IPS DF 6.9 (cell line): Measurements from ENCODE around the gene TSPAN4.

Experiments used
- DNase-seq: peaks from one replicate; pipeline ENCODE4 v3.0.0-alpha.2; 2013; ENCODE audit warnings: low read depth, low spot score
- H3K27ac ChIP-seq: one replicate; pipeline ENCODE4 v1.5.1; 2013; ENCODE audit warnings: low read length, control low read depth
- H3K27me3 ChIP-seq: 2 replicates; pipeline ENCODE4 v1.6.1; 2013; ENCODE audit warnings: mild to moderate bottlenecking, low read length; ENCODE audit not compliant: control insufficient read depth, insufficient read depth
- H3K36me3 ChIP-seq: 2 replicates; pipeline ENCODE4 v1.6.1; 2013; ENCODE audit warnings: low read length; ENCODE audit not compliant: control insufficient read depth, insufficient read depth
- H3K4me1 ChIP-seq: 2 replicates; pipeline ENCODE4 v1.6.1; 2013; ENCODE audit warnings: low read length; ENCODE audit not compliant: control insufficient read depth, insufficient read depth
- H3K4me3 ChIP-seq: 2 replicates; pipeline ENCODE4 v1.5.1; 2013; ENCODE audit warnings: mild to moderate bottlenecking, low read length
- H3K9me3 ChIP-seq: 2 replicates; pipeline ENCODE4 v1.6.1; 2013; ENCODE audit warnings: low read length, inconsistent platforms; ENCODE audit not compliant: control insufficient read depth, insufficient read depth
- WGBS: extraction: QIAGEN DNeasy Blood & Tissue Kit; methylation state at CpG from one replicate; pipeline ENCODE4 v1.1.7; 2013; ENCODE audit warnings: mixed read lengths, missing lambda C conversion rate; ENCODE audit not compliant: insufficient read length, insufficient coverage; 5-methylcytosine and 5-hydroxymethylcytosine counted together

The TSPAN4 gene

GRCh38 chr11:890794-891540, 48.3 kb downstream of the TSPAN4 start:
- Histone ChIP-seq H3K4me3 (no peak overlapping the region), H3K4me1 (0 out of 2 replicates have a peak, but pooled peaks cover 1% of the 10 kb centered on the region), H3K27ac (no peak overlapping the region), H3K36me3 (peaks cover 13% of the 10 kb centered on the region; the same call in 1 of the 2 replicates), H3K27me3 (no peaks in the 10 kb centered on the region), H3K9me3 (no peaks in the 10 kb centered on the region)
- no CpG with 5 or more reads among the region's 27 CpGs for WGBS
- no peak for DNase-seq

- DNase-seq, result no peak
- no CpG with 5 or more reads among the region's 13 CpGs for WGBS
- Histone ChIP-seq H3K36me3 (peaks cover 14% of the 10 kb centered on the region), H3K27me3 (no peaks in the 10 kb centered on the region), H3K9me3 (no peaks in the 10 kb centered on the region), H3K4me3 (no peak overlapping the region), H3K4me1 (0 out of 2 replicates have a peak, but pooled peaks cover 1% of the 10 kb centered on the region), H3K27ac (no peak overlapping the region)
These were observed 50.5 kb downstream of the TSPAN4 start for GRCh38 chr11:893008-893654.

- Histone ChIP-seq H3K9me3 (no peaks in the 10 kb centered on the region), H3K27ac (no peak overlapping the region), H3K4me3 (no peak overlapping the region), H3K27me3 (no peaks in the 10 kb centered on the region), H3K4me1 (0 out of 2 replicates have a peak, but pooled peaks cover 1% of the 10 kb centered on the region), H3K36me3 (peaks cover 14% of the 10 kb centered on the region)
- no CpG with 5 or more reads among the region's 12 CpGs for WGBS
- no peak for DNase-seq
These were observed 52.0 kb downstream of the TSPAN4 start for GRCh38 chr11:894575-895201.

GRCh38 chr11:895331-896110, 52.9 kb downstream of the TSPAN4 start:
- H3K36me3 ChIP-seq, result peaks cover 23% of the 10 kb centered on the region
- H3K4me1 ChIP-seq, result 0 out of 2 replicates have a peak, but pooled peaks cover 1% of the 10 kb centered on the region
- H3K27ac ChIP-seq, result no peak overlapping the region
- no peaks in the 10 kb centered on the region for H3K9me3 ChIP-seq
- no peaks in the 10 kb centered on the region for H3K27me3 ChIP-seq
- no CpG with 5 or more reads among the region's 26 CpGs for WGBS
- no peak overlapping the region for H3K4me3 ChIP-seq
- no peak for DNase-seq

GRCh38 chr11:897253-898142, 54.8 kb downstream of the TSPAN4 start:
- WGBS, result no CpG with 5 or more reads among the region's 17 CpGs
- DNase-seq, result no peak
- 0 out of 2 replicates have a peak, but pooled peaks cover 1% of the 10 kb centered on the region for H3K4me1 ChIP-seq
- peaks cover 42% of the 10 kb centered on the region for H3K36me3 ChIP-seq
- H3K27ac ChIP-seq, result no peak overlapping the region
- no peak overlapping the region for H3K4me3 ChIP-seq
- H3K27me3 ChIP-seq, result no peaks in the 10 kb centered on the region
- H3K9me3 ChIP-seq, result no peaks in the 10 kb centered on the region

- no CpG with 5 or more reads among the region's 10 CpGs for WGBS
- H3K36me3 ChIP-seq, result peaks cover 48% of the 10 kb centered on the region
These were observed 55.5 kb downstream of the TSPAN4 start for GRCh38 chr11:898143-898511.

GRCh38 chr11:898540-899190, 56.0 kb downstream of the TSPAN4 start:
- H3K9me3 ChIP-seq, result no peaks in the 10 kb centered on the region
- no CpG with 5 or more reads among the region's 22 CpGs for WGBS
- H3K27ac ChIP-seq, result no peak overlapping the region
- H3K36me3 ChIP-seq, result peaks cover 51% of the 10 kb centered on the region
- no peak overlapping the region for H3K4me3 ChIP-seq
- H3K4me1 ChIP-seq, result 0 out of 2 replicates have a peak, but pooled peaks cover 1% of the 10 kb centered on the region
- no peak for DNase-seq
- H3K27me3 ChIP-seq, result no peaks in the 10 kb centered on the region

More at GRCh38 chr11:898143-898511, 55.5 kb downstream of the TSPAN4 start:
- no peaks in the 10 kb centered on the region for H3K27me3 ChIP-seq
- no peaks in the 10 kb centered on the region for H3K9me3 ChIP-seq
- DNase-seq, result no peak
- H3K4me1 ChIP-seq, result 0 out of 2 replicates have a peak, but pooled peaks cover 1% of the 10 kb centered on the region
- no peak overlapping the region for H3K4me3 ChIP-seq
- no peak overlapping the region for H3K27ac ChIP-seq

- Histone ChIP-seq H3K36me3 (peaks cover 61% of the 10 kb centered on the region), H3K4me3 (no peak overlapping the region), H3K9me3 (no peaks in the 10 kb centered on the region), H3K4me1 (no peaks in the 10 kb centered on the region), H3K27ac (no peak overlapping the region), H3K27me3 (no peaks in the 10 kb centered on the region)
- DNase-seq, result no peak
- WGBS, result no CpG with 5 or more reads among the region's 11 CpGs
These were observed 57.1 kb downstream of the TSPAN4 start for GRCh38 chr11:899724-900123.

- Histone ChIP-seq H3K9me3 (no peaks in the 10 kb centered on the region), H3K36me3 (peaks cover 61% of the 10 kb centered on the region), H3K27ac (no peak overlapping the region), H3K27me3 (no peaks in the 10 kb centered on the region), H3K4me1 (no peaks in the 10 kb centered on the region), H3K4me3 (no peak overlapping the region)
- DNase-seq, result no peak
- no CpG with 5 or more reads among the region's 7 CpGs for WGBS
These were observed 57.9 kb downstream of the TSPAN4 start for GRCh38 chr11:900545-900944.
